CD1c-positive myeloid dendritic cell (primary cell): ENCODE results near the gene OR6C65.

Source experiments
- DNase-seq: peaks from one replicate; pipeline ENCODE4 v3.0.0-alpha.2; 2016; ENCODE audit errors: extremely low spot score

Gene OR6C65

DNA sequence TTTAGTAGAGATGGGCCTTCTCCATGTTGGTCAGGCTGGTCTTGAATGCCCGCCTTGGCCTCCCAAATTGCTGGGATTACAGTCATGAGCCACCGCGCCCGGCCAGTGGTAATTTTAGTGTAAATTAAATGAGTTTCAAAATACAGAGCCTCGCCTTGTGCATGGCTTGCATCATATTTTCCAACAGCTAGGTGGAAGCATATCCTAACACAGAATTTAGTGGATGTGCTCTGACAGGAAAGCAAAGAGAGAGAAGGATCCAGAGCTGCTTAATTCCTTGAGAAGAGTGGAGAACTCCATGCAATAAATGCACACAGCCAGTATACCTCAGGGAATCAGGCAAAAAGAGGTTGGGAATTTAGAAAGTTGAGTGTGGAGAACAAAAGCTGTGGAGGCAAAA, 46.0 kb downstream of the OR6C65 start:
- DNase-seq = no peak

DNA sequence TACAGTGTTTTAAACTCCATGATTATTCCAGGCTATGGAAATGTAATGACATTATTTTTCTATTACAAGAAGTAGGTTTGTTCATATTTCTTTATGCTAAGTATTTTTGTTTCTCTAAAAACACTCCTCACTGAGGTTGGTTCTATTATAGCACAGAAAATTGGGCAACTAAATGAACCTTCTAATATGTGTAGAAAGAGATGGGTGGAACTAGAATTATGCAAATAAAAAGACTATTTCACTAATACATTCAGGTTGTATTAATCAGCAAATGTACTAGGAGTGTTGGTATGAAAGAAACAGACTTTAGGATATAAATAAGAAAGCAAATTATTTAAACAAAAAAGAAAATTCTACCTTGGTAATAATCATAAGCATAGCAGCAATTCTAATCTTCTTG, 48.5 kb downstream of the OR6C65 start:
- DNase-seq = no peak
